Coronary artery (tissue), 2 donors: Measurements from ENCODE around the gene PCGF3.

Source experiments
- DNase-seq: peaks from one replicate; pipeline ENCODE4 v3.0.0-alpha.2; 2017; ENCODE audit warnings: low spot score
- H3K27ac ChIP-seq, 2 donors: fragments of 200-600 bp; sonication (generic); one replicate each; pipeline ENCODE4 v1.5.1; 2016 to 2019
- H3K4me3 ChIP-seq: fragments of 200-600 bp; sonication (generic); 2 replicates; pipeline ENCODE4 v1.5.1; 2016; ENCODE audit warnings: mild to moderate bottlenecking, moderate library complexity
- CTCF ChIP-seq: fragments of 200-600 bp; sonication (generic); IDR thresholded peaks from one replicate; pipeline ENCODE4 v1.5.1; 2019; ENCODE audit warnings: antibody characterized with exemption

The PCGF3 gene

GRCh38 chr4:659851-660250 lies 45.8 kb upstream of the PCGF3 start:
- H3K4me3 ChIP-seq, result no peak overlapping the region
- no peak for TF ChIP-seq CTCF
- no peak for DNase-seq
- no peak overlapping the region for H3K27ac ChIP-seq

- no peak for DNase-seq
- H3K27ac ChIP-seq, result no peak overlapping the region
- TF ChIP-seq CTCF, result no peak
- H3K4me3 ChIP-seq, result no peak overlapping the region
Measured at GRCh38 chr4:660401-660800, 45.2 kb upstream of the PCGF3 start.

- H3K27ac ChIP-seq, result no peak overlapping the region
- no peak overlapping the region for H3K4me3 ChIP-seq
- no peak for TF ChIP-seq CTCF
- no peak for DNase-seq
Measured at GRCh38 chr4:661231-661630, 44.4 kb upstream of the PCGF3 start.

- no peak for DNase-seq
Measured at GRCh38 chr4:661881-662761, 43.5 kb upstream of the PCGF3 start.

GRCh38 chr4:663046-663437 lies 42.6 kb upstream of the PCGF3 start:
- Histone ChIP-seq H3K27ac (no peak overlapping the region), H3K4me3 (peak overlapping the region; percentile 76)
- TF ChIP-seq CTCF, result no peak
- no peak for DNase-seq

More at GRCh38 chr4:661881-662761, 43.5 kb upstream of the PCGF3 start:
- TF ChIP-seq CTCF, result no peak
- Histone ChIP-seq H3K4me3 (no peak overlapping the region), H3K27ac (no peak overlapping the region)

- peak overlapping the region; percentile 76 for H3K4me3 ChIP-seq
- no peak for DNase-seq
- peak overlapping the region in 1 of 2 donors; percentile 24 for H3K27ac ChIP-seq
- no peak for TF ChIP-seq CTCF
Measured at GRCh38 chr4:663438-664428, 41.9 kb upstream of the PCGF3 start.
